Measurements from ENCODE around the gene LAMTOR1.

DNA sequence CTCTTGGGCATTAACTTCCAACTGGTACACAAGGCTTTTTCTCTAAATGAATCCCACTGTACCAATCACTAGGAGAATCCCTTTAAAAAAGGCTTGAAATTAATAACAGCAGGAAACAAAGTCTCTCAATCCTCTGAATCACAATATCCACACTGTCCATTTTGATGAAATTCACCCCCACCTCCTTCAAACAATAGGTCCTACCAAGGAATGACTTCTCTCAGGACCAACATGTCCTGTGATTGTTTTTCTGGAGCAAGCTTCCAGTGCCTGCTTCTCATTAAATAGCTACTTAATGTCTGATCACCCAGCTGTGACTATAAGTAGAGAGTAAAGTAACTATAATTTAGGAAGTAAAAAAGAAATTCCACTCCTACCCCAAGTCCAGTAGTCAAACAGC is 35.8 kb downstream of the LAMTOR1 start:
- TF ChIP-seq, protein P1, sequence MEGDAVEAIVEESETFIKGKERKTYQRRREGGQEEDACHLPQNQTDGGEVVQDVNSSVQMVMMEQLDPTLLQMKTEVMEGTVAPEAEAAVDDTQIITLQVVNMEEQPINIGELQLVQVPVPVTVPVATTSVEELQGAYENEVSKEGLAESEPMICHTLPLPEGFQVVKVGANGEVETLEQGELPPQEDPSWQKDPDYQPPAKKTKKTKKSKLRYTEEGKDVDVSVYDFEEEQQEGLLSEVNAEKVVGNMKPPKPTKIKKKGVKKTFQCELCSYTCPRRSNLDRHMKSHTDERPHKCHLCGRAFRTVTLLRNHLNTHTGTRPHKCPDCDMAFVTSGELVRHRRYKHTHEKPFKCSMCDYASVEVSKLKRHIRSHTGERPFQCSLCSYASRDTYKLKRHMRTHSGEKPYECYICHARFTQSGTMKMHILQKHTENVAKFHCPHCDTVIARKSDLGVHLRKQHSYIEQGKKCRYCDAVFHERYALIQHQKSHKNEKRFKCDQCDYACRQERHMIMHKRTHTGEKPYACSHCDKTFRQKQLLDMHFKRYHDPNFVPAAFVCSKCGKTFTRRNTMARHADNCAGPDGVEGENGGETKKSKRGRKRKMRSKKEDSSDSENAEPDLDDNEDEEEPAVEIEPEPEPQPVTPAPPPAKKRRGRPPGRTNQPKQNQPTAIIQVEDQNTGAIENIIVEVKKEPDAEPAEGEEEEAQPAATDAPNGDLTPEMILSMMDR (IDR thresholded peaks at IDR 0.05), result no peak
- TF ChIP-seq POLR2A (IDR thresholded peaks at IDR 0.05), result no peak
- TF ChIP-seq POLR2AphosphoS5 (IDR thresholded peaks at IDR 0.05), result no peak

All from breast epithelium (tissue), 3 donors.